GM12872 (cell line): Measurements from ENCODE around the gene CUTC.

Source experiments
- CTCF ChIP-seq: IDR thresholded peaks from 3 replicates; pipeline ENCODE4 v1.5.1; 2011; ENCODE audit warnings: low read depth, mild to moderate bottlenecking, low read length, moderate library complexity; ENCODE audit not compliant: insufficient read depth

Gene CUTC

GRCh38 chr10:99700649-99701048 is 31.4 kb upstream of the CUTC start:
- TF ChIP-seq CTCF = no peak

- TF ChIP-seq CTCF = no peak
Measured at GRCh38 chr10:99708428-99709012, 23.5 kb upstream of the CUTC start.

GRCh38 chr10:99709480-99710229 is 22.4 kb upstream of the CUTC start:
- TF ChIP-seq CTCF = no peak

- TF ChIP-seq CTCF = peak; percentile 60; the same call in 2 of the 3 replicates
Measured at GRCh38 chr10:99711129-99711719, 20.8 kb upstream of the CUTC start.

GRCh38 chr10:99714446-99714845 is 17.6 kb upstream of the CUTC start:
- TF ChIP-seq CTCF = no peak

GRCh38 chr10:99720387-99720786 is 11.6 kb upstream of the CUTC start:
- TF ChIP-seq CTCF = no peak

- no peak for TF ChIP-seq CTCF
Measured at GRCh38 chr10:99730026-99730425, 2.0 kb upstream of the CUTC start.
